Nephron (organoid): Measurements from ENCODE around the gene SPATS2.

Source experiments
- H3K27ac Mint-ChIP-seq, 3 experiments: 2 replicates each; pipeline ENCODE4 v1.8.0; 2020; ENCODE audit warnings: mixed read lengths in 3 of 3, mild to moderate bottlenecking in 2 of 3, moderate library complexity in 1 of 3
- H3K27me3 Mint-ChIP-seq: 2 replicates; pipeline ENCODE4 v1.8.0; 2021; ENCODE audit warnings: low read depth, mild to moderate bottlenecking, moderate library complexity, mixed read lengths
- H3K36me3 Mint-ChIP-seq: 2 replicates; pipeline ENCODE4 v1.8.0; 2020; ENCODE audit warnings: low read depth, mixed read lengths
- H3K4me1 Mint-ChIP-seq: 2 replicates; pipeline ENCODE4 v1.8.0; 2020; ENCODE audit warnings: mixed read lengths
- H3K4me3 Mint-ChIP-seq, 3 experiments: 2 replicates each; pipeline ENCODE4 v1.8.0; 2020; ENCODE audit warnings: mild to moderate bottlenecking in 3 of 3, mixed read lengths in 3 of 3, moderate library complexity in 2 of 3
- H3K9me3 Mint-ChIP-seq: 2 replicates; pipeline ENCODE4 v1.8.0; 2020; ENCODE audit warnings: mixed read lengths
- CTCF ChIP-seq, 3 experiments: fragments of 200-600 bp; sonication (generic); IDR thresholded peaks; one replicate each; pipeline ENCODE4 v1.5.0; 2021; ENCODE audit warnings: antibody characterized with exemption in 3 of 3; ENCODE audit not compliant: unreplicated experiment in 3 of 3

SPATS2 gene

DNA sequence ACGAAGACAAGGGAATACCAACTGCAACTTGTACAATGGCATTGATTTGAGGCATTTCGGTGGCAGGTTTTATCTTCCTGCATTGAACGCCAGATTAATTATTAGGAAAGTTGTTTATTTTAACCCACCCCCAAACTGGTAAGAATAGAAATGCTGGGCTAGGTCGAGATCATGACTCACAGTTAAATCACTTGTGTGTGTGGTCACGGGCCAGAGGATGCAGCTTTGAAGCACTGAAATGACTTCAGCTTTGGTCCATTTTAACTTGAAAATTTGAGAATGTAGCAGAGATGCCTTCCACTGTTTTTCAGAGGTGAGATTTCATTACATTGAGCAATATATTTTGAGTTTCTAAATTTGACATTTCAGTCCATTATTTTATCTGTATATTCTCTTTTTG is 148.0 kb downstream of the SPATS2 start:
- H3K4me1 Mint-ChIP-seq = no peaks in the 10 kb centered on the region
- H3K27ac Mint-ChIP-seq = peak overlapping the region; percentile 8 to 17 (median 12)
- H3K36me3 Mint-ChIP-seq = peaks cover 18% of the 10 kb centered on the region
- H3K27me3 Mint-ChIP-seq = no peaks in the 10 kb centered on the region
- H3K9me3 Mint-ChIP-seq = no peaks in the 10 kb centered on the region
- no peak overlapping the region for H3K4me3 Mint-ChIP-seq
- no peak for TF ChIP-seq CTCF (IDR thresholded peaks at IDR 0.05; ENCODE audit: unreplicated experiment in 3 of 3)

- Mint-ChIP-seq H3K9me3 (no peaks in the 10 kb centered on the region), H3K4me1 (peaks cover 5% of the 10 kb centered on the region), H3K36me3 (peaks cover 39% of the 10 kb centered on the region), H3K4me3 (no peak overlapping the region), H3K27ac (no peak overlapping the region), H3K27me3 (no peaks in the 10 kb centered on the region)
- TF ChIP-seq CTCF (IDR thresholded peaks at IDR 0.05; ENCODE audit: unreplicated experiment in 3 of 3) = no peak
Measured at GRCh38 chr12:49518914-49519573, 151.8 kb downstream of the SPATS2 start.

DNA sequence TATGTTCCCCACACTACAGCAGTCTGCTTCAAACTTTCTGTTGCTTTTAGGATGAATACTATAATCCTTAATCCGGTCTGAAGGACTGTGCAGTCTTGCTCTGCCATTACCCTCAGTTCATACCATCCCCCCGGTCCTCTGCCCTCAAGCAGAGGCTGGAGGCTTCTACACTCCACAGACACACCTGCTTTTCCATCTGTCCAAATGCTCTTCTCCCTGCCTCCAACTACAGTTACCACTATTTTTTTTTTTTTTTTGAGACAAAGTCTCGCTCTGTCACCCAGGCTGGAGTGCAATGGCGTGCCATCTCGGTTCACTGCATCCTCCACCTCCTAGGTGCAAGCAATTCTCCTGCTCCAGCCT is 152.3 kb downstream of the SPATS2 start:
- H3K4me1 Mint-ChIP-seq = peaks cover 5% of the 10 kb centered on the region
- H3K9me3 Mint-ChIP-seq = no peaks in the 10 kb centered on the region
- H3K27me3 Mint-ChIP-seq = no peaks in the 10 kb centered on the region
- no peak overlapping the region for H3K4me3 Mint-ChIP-seq
- no peak for TF ChIP-seq CTCF (IDR thresholded peaks at IDR 0.05; ENCODE audit: unreplicated experiment in 3 of 3)
- H3K36me3 Mint-ChIP-seq = peaks cover 40% of the 10 kb centered on the region
- H3K27ac Mint-ChIP-seq = no peak overlapping the region

DNA sequence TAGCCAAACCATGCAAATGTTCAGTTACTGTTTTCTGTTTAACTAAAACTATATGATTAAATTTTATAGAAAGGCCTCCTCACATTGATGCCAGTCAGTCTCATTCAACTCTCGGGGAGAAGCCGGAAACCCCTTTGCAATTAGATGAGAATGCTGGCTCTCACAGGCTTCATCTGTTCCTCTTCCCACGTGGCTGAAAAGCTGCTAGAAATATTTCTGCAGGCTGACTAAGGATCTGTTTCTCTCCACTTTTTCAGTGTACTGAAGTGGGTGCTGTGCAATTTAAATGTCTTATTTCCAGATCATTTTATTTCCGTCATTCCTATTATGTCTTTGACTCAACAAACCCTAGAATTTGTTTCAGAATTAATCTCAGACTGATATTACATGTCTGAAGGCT is 154.1 kb downstream of the SPATS2 start:
- Mint-ChIP-seq H3K27ac (peak overlapping the region in 2 of 3 experiments; percentile 55 to 78), H3K27me3 (no peaks in the 10 kb centered on the region), H3K4me1 (peaks cover 5% of the 10 kb centered on the region), H3K9me3 (no peaks in the 10 kb centered on the region), H3K36me3 (peaks cover 53% of the 10 kb centered on the region), H3K4me3 (no peak overlapping the region)
- no peak for TF ChIP-seq CTCF (IDR thresholded peaks at IDR 0.05; ENCODE audit: unreplicated experiment in 3 of 3)

DNA sequence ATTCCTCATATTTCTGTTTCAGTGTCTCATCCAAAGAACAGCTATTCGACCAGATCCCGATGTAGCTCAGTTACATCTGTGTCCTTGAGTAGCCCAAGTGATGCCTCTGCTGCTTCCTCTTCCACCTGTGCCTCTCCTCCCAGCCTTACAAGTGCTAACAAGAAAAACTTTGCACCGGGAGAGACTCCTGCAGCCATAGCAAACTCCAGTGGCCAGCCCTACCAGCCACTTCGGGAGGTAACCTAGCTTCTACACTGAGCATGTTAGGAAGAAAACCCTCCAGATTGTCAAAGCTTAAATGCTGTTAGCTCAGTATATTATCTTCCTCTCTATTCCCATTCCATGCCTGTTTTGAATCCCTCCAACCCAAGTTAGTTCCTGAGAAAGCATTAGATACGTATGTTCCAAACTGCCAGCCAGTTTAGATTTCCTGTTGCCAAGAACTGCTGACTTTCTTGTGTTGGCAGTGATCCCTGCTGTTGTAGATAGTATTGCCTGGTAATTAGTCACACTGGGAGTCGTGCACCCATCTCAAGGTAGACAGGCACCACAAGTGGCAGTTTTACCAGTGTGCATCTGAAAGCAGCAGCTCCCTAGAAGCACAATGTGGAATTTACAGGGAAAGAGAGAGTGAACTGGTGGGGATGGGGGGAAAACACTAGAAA is 157.5 kb downstream of the SPATS2 start:
- no peak for TF ChIP-seq CTCF (IDR thresholded peaks at IDR 0.05; ENCODE audit: unreplicated experiment in 3 of 3)
- Mint-ChIP-seq H3K36me3 (peaks cover 59% of the 10 kb centered on the region), H3K27ac (no peak overlapping the region), H3K27me3 (no peaks in the 10 kb centered on the region), H3K4me1 (peaks cover 14% of the 10 kb centered on the region), H3K9me3 (no peaks in the 10 kb centered on the region), H3K4me3 (no peak overlapping the region)

- H3K36me3 Mint-ChIP-seq = peaks cover 58% of the 10 kb centered on the region
- peak overlapping the region in 2 of 3 experiments; percentile 52 to 67 for H3K27ac Mint-ChIP-seq
- no peak for TF ChIP-seq CTCF (IDR thresholded peaks at IDR 0.05; ENCODE audit: unreplicated experiment in 3 of 3)
- no peaks in the 10 kb centered on the region for H3K9me3 Mint-ChIP-seq
- no peak overlapping the region for H3K4me3 Mint-ChIP-seq
- H3K4me1 Mint-ChIP-seq = peaks cover 14% of the 10 kb centered on the region
- H3K27me3 Mint-ChIP-seq = no peaks in the 10 kb centered on the region
Measured at GRCh38 chr12:49525942-49526341, 158.7 kb downstream of the SPATS2 start.
